Measurements from ENCODE around the gene GMPR.

Gene GMPR

GRCh38 chr6:16306334-16306733, 67.9 kb downstream of the GMPR start:
- DNase-seq: no peak

DNA sequence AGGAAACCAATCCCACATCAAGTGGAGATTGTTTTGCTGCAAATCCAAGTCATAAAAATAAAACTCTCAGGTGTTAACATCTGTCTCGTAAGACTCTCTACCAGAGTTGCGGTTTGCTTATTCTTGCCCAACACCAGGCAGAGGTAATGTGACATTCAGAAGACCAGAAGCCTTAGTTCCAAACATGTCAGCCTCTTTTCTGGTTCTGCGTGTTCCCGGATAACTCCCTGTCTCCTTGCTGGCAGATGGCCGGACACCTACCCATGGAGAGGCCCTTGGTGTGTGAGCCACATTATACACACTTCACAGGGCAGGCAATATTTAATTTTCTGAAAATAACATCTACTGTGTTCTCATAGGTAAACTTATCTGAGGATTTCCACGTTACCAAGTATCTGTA, 73.4 kb downstream of the GMPR start:
- DNase-seq: no peak

DNA sequence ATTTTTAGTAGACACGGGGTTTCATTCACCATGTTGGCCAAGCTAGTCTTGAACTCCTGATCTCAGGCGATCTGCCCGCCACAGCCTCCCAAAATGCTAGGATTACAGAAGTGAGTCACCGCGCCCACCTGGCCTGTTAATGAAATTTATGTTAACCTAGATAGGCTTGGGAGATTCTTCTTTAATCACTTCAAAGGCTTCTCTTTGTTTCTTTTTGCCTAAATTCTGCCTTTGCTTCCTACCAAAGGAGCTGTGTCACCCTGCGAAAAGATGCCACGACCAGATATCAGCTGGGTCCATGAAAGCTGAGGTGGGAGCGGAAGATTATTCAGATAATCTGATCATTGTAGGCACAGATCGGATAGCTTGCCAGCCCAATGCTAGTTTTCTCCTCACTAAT, 75.3 kb downstream of the GMPR start:
- no peak for DNase-seq

DNA sequence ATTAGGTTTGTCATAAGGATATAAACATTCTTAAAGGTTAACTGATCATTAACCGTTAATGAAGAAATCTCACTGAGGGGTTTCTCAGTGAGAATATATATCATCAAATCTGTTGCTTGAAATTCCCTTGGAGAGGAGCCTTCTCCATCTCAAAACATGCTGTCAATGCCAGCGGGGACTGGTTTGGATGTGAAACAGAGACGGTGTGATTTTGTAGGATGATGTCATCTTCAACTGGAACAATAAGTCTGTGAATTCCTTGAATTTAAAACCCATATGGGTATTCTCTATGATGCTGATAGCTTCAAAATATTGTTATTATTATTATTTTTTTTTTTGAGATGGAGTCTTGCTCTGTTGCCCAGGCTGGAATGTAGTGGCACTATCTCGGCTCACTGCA, 75.9 kb downstream of the GMPR start:
- DNase-seq: no peak

DNA sequence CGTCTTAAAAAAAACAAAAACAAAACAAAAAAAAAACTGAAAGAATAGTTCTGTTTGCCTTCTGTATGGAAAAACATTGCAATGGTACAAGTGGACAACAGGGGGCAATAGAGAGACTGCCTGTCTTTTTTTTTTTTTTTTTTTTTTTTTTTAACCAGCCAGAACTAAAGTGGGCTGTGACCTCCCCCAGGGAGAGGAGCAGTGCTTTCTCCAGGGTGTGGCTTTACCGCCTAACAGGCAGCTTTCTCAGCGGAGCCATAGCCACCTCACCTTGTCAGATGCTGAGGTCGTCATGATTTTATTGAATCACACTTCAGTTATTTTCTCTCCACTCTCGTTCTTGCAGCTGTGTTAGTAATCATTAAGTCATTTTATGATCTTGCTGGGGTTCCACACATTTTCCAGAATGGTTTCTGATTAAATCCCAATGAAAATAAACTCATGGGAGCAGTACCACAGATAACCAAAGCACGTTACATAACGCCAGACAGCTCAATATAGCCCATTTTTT, 78.4 kb downstream of the GMPR start:
- no peak for DNase-seq

DNA sequence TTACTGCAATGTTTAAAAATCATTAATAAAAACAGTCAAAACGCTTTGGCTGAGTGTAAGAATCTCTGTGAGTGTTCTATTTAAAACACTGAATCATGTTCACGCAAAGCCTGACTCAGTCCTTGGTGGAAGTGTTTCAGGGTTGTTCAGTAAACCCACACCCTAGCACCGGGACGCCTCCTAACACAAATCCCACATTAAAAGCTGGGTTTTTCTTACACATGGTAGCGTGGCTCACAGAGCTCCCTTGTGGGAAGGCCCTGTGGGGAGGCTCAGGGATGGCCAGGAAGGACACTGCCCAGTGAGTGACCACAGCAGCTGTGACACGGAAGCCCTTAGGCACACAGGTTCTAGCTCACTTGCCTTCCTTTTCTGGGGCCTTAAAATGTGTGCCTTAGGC, 80.2 kb downstream of the GMPR start:
- DNase-seq: no peak

DNA sequence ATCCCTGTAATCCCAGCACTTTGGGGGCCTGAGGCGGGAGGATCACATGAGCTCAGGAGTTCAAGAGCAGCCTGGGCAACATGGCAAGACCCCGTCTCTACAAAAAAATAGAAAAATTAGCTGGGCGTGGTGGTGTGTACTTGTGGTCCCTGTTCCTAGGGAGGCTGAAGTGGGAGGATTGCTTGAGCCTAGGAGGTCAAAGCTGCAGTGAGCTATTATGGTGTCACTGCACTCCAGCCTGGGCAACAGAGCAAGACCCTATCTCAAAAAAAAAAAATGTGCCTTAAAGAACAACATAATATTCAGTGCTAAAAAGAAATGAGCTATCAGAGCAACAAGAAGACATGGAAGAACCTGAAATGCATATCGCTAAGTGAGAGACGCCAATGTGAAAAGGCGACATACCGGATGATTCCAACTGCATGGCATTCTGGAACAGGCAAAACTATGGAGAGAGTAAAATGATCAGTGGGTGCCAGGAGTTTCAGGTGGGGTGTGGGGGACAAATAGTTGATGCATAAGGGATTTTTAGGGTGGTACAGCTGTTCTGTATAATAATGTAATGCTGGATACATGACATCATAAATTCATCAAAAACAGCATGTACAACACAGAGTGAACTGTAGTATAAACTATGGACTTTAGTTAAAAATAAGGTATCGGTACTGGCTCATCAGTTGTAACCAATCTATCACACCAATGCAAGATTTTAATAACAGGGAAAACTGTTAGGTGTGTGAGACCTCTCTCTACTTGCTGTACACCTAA, 80.8 kb downstream of the GMPR start:
- no peak for DNase-seq

DNA sequence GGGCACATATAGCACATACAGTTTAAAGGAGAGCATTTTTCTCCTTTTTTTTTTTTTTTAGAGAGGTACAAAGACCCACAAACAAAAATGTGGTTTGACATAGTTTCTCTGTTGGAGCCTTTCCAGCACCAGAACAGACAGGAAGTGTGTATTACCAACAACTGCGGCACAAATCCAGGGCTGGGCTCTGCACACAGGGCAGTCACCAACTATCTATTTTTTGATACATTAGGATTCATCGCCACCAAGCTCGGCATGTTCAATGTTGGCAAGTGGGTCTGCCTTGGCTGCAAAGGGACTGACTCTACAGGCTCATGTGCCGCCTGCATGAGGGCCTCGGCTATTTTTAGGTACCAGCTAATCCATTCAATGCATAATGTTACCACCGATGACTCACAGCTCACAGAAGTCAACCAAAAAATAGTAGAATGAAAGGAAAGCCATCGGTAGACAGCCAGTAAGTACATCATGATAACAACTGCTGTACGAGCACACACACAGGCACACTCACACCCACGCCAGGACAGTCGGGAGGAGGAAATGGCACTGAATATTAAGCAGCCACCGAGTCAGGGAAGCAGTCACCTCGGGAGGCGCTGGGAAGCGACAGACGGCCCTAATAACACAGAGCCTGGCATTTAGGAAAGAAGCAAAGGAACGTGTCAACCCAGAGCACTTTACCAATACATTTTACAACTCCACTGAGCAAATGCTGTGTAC, 81.6 kb downstream of the GMPR start:
- no peak for DNase-seq

GRCh38 chr6:16320533-16321340, 82.3 kb downstream of the GMPR start:
- DNase-seq: no peak

DNA sequence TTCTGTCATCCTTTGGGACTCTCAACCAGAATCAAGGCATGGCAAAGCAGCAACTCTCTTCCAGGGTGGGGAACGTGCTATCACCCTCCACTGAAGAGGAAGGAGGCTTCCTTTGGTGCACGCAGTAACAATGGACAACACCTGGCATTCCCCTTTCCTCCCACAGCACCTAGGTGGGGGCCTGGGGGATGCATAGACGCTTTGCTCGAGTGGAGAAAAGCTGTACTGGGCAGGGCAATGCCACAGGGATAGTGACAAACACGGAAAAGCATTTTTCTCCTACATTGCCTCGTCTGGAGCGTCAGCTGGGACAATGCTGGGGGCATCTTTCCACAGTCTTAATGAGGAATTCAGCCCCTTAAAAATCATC, 82.9 kb downstream of the GMPR start:
- no peak for DNase-seq

DNA sequence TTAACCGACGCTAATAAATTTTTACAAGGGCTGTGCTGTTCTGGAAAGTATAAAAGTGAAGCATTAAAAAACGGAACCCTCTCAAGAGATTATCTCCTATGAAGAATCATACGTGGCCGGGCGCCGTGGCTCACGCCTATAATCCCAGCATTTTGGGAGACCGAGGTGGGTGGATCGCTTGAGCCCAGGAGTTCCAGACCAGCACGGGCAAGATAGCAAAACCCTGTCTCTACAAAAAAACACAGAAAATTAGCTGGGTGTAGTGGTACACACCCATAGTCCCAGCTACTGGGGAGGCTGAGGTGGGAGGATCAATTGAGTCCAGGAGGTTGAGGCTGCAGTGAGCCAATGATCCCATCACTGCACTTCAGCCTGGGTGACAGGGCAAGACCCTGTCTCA, 83.4 kb downstream of the GMPR start:
- no peak for DNase-seq

- peak; percentile 15 for DNase-seq
Observed at GRCh38 chr6:16322666-16323312, 84.4 kb downstream of the GMPR start.

- DNase-seq: no peak
Observed at GRCh38 chr6:16324184-16324583, 85.8 kb downstream of the GMPR start.

DNA sequence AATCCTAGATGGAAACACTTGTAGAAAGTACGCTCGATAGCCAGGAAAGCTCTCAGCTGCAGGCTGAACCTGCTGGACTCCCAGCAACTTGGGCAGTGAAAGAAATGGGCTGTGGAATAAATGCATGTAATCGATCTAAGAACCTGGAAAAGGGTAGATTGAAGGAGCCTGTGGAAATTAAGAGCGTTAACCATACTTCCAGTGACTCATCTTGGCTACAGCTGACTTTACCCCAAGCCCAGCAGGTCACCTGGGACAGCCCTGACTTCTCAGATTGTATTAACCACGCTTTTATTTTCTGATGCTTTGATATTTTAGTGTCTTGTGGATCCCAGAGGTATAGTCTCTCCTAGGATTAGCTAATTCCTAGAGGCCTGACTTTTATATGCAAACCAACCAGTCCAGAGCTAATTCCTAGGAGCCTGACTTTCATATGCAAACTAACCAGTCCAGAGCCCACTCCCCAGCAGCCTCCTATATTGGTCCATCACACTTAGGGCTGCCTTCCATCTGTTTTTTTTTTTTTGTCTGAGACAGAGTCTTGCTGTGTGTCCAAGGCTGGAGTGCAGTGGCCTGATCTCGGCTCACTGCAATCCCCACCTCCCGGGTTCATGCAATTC, 86.3 kb downstream of the GMPR start:
- DNase-seq: no peak

GRCh38 chr6:16326531-16326930, 88.1 kb downstream of the GMPR start:
- DNase-seq: no peak

DNA sequence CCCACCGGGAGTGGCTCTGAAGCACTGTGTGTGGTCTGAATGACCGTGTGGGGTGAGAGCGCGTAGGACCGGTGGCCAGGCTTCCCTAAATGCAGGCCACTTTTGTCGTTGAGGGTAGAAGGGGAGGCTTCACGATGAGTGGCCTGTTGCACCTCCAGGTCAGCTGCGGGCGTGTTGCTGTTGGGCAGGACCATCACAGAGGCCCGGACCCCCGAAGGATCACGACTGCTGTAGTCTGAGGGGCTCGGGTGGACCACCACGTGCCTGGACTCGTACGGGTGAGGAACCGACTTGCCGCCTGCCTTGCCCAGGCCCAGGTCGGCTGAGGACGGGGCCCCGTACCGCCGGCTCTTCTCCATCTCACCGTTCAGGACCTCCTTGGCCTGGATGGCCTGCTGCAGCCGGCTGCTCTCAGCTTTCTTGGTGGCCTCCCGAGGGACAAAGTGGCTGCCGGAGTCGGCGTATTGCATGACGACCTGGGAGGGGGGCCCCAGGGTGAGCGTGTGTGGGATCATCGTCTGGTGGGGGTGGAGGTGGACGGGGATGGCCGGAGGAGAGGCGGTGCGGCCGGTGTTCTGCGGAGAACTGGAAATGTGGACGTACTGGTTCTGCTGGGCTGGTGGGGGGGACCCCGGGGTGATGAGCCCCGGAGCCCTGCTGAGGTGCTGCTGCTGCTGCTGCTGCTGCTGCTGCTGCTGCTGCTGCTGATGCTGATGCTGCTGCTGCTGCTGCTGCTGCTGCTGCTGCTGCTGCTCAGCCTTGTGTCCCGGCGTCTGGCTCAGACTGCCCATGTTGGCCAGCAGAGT, 88.8 kb downstream of the GMPR start:
- DNase-seq: no peak

DNA sequence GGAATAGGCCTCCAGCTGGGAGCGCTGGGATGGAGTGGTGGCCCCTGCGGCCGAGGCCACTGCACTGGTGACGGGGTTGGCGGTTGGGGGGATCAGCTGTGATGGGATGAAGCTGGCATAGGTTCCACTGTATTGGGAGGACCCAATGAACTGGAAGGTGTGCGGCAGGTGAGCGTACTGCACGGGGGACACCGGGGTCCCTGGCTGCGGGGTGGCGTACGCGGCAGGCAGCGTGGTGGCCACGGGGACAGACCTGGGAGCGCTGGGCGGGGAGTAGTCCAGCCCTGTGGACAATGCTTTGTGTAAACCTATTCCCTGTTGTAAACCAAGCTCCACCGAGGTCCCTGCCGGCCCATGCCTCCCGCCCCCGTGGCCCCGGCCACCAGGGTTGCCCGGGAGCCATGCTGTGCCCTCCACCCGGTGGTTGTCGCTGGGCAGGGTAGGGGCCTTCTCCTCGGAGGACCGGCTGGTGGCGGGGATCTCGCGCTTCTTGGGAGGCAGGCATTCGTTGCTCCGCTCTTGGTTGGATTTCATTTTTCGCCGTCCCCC, 89.5 kb downstream of the GMPR start:
- DNase-seq: no peak

DNA sequence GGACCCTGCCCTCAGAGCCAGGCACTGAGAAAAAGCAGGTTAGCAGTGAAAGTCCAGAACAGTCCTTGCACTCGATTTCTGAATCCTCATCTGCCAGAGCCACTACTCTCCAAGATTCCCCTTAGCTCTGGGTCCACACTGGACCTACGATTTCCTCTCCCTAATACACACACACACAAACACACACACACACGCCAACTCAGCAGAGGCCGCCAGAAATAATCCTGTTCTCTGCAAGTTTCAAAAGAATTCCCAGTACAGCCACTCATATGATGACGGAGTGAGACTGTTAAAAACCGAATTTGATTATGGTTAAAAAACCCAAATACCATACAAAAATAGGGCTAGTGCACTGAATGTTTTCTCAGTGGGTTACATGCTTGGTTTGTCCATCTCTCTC, 90.8 kb downstream of the GMPR start:
- no peak for DNase-seq

- DNase-seq: peak; percentile 39
Observed at GRCh38 chr6:16331384-16332174, 93.2 kb downstream of the GMPR start.

DNA sequence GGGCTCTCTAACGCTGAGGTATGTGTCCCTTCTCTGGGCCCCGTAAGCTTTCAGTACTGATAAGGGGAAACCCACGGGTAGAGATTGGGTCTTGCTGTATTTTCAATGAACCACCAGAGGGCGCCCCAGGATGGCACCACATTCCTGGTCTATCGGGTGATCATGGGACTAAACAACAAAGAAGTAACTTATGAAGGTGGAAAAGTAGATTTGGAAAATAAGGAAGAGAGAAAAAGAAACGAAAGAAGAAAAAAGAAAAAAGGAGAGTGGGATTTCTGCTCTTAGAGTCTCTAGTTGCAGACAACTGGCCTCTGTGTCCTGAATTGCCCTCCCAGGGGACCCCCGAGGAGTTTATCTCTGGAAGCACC, 93.8 kb downstream of the GMPR start:
- DNase-seq: peak; percentile 64

DNA sequence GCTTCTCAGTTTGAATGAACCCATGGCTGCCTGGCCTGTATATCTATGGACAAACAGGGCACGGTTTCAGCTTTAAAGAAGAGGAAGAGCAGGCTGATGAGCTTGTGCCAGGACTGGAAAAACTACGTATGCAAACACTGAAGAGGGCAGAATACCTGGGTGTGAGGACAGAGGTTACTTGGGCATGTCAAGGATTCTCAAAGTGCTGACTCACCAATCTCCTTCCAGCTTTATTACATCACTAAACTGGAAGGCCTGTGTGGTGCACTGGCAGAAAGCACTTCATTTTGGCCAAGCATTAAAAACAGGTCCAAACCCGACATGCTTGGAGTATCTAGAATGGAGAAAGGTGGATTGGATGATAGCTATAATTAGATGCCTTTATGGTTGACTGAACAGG, 95.2 kb downstream of the GMPR start:
- DNase-seq: no peak
